KBM-7 (cell line): ENCODE data around the gene FADS2.

Experiments used
- DNase-seq: peaks from one replicate; pipeline ENCODE4 v3.0.0-alpha.2; 2015
- in situ Hi-C: fragments of 300-500 bp; cut with MboI; formaldehyde crosslinking; loops from 2 replicates; pipeline ENCODE4 v1.14.3; 2020; ENCODE audit warnings: low sequenced_read_pairs, low pct_unique_long_range_greater_than_20kb, mixed read lengths

Gene FADS2

GRCh38 chr11:61862714-61863547, 34.8 kb downstream of the FADS2 start:
- in situ Hi-C loops = no loop called here
- no peak for DNase-seq

GRCh38 chr11:61863548-61864081, 35.5 kb downstream of the FADS2 start:
- DNase-seq = no peak
- in situ Hi-C loops = no loop called here

GRCh38 chr11:61864814-61865775, 37.0 kb downstream of the FADS2 start:
- in situ Hi-C loops = no loop called here
- no peak for DNase-seq

GRCh38 chr11:61866231-61866957, 38.3 kb downstream of the FADS2 start:
- in situ Hi-C loops = no loop called here

GRCh38 chr11:61866958-61867343, 38.9 kb downstream of the FADS2 start:
- DNase-seq = no peak
- in situ Hi-C loops = no loop called here

More at GRCh38 chr11:61866231-61866957, 38.3 kb downstream of the FADS2 start:
- DNase-seq = no peak

- in situ Hi-C loops = no loop called here
- DNase-seq = no peak
Observed at GRCh38 chr11:61868571-61869428, 40.7 kb downstream of the FADS2 start.

GRCh38 chr11:61869429-61869707, 41.3 kb downstream of the FADS2 start:
- in situ Hi-C loops = no loop called here
- no peak for DNase-seq

GRCh38 chr11:61869708-61870451, 41.8 kb downstream of the FADS2 start:
- in situ Hi-C loops = no loop called here
- DNase-seq = no peak

GRCh38 chr11:61870541-61871031, 42.5 kb downstream of the FADS2 start:
- in situ Hi-C loops = no loop called here
- no peak for DNase-seq

GRCh38 chr11:61871158-61871597, 43.1 kb downstream of the FADS2 start:
- DNase-seq = peak; percentile 86
- in situ Hi-C loops = no loop called here

- in situ Hi-C loops = no loop called here
- no peak for DNase-seq
Observed at GRCh38 chr11:61872935-61873565, 45.0 kb downstream of the FADS2 start.

GRCh38 chr11:61873588-61874376, 45.7 kb downstream of the FADS2 start:
- in situ Hi-C loops = no loop called here
- no peak for DNase-seq

GRCh38 chr11:61874377-61874809, 46.3 kb downstream of the FADS2 start:
- no peak for DNase-seq
- in situ Hi-C loops = no loop called here

GRCh38 chr11:61874853-61875252, 46.8 kb downstream of the FADS2 start:
- in situ Hi-C loops = no loop called here
- no peak for DNase-seq

GRCh38 chr11:61875698-61876097, 47.6 kb downstream of the FADS2 start:
- DNase-seq = no peak
- in situ Hi-C loops = no loop called here

GRCh38 chr11:61879152-61879551, 51.1 kb downstream of the FADS2 start:
- no peak for DNase-seq
- in situ Hi-C loops = no loop called here
